Measurements from ENCODE around the gene LRRC4C.

Gene LRRC4C

GRCh38 chr11:41414771-41415440, 44.5 kb downstream of the LRRC4C start:
- DNase-seq, result no peak

- no peak for DNase-seq
These were observed 45.6 kb downstream of the LRRC4C start for GRCh38 chr11:41413843-41414242.

- no peak for DNase-seq
These were observed 53.6 kb downstream of the LRRC4C start for GRCh38 chr11:41405812-41406211.

DNA sequence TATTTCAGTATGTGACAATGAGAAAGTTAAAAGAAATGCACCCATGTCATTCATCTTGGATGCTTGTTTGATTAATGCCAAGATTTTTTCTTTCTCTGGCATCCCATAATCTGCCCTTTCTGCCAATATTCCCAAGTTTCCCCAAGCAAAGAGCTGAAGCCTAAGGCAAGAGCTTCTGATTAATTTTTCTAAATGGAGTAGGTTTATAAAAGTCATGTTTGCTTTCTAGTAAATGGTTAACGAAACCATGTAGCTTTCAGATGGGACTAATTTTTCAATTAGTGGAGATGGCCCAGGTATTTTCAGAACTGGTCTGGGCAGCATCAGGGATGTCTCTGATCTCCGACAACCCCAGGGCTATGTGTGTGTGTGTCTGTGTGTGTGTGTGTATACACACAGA, 55.3 kb downstream of the LRRC4C start:
- DNase-seq, result no peak

GRCh38 chr11:41403458-41403857, 56.0 kb downstream of the LRRC4C start:
- DNase-seq, result no peak

DNA sequence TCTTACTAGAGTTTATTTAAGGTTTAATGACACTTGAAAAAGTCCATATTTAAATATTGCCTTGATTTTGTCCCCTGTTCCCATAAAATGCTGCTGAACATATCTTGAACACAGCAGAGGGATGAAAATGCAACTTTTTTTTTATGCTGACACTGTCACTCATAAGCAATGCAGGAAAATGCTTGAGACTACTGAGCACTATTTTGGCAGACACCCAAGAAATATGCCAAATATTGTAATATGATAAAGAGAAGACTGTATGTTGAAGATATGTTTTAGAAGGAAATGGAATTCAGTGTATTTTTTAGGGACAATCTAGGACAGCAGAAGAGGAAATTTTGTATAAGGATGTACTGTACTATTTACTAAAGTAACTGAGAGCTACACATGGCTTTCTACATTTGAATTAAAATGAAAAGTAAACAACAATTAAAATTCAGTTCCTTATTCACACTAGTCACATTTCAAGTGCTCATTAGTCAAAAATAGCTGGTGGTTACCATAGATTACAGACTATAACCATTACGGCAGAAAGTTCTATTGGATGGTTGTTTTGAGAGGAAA, 58.6 kb downstream of the LRRC4C start:
- no peak for DNase-seq

GRCh38 chr11:41400124-41400523, 59.3 kb downstream of the LRRC4C start:
- no peak for DNase-seq

DNA sequence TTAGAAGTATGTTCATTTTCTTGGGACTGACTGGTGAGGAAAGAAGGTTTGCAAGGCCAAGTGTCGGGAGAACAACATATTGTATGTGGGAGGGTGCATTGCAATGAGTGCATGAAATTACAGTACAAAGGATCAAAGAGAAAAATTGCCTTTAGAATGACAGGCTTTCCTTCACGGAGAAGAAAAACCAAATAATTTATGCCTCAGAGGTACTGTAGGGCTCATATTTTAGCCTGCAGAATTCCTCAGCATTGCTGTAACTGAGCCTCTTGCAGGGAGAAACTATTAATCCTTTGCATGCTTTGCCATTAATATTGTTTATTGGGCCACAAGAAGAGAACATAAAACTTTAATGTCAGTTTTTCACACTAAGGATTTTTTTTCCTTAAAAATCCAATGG, 60.1 kb downstream of the LRRC4C start:
- no peak for DNase-seq

- DNase-seq, result no peak
These were observed 61.3 kb downstream of the LRRC4C start for GRCh38 chr11:41398175-41398574.

GRCh38 chr11:41394521-41395195, 64.8 kb downstream of the LRRC4C start:
- DNase-seq, result no peak

- no peak for DNase-seq
These were observed 66.9 kb downstream of the LRRC4C start for GRCh38 chr11:41392596-41392995.

DNA sequence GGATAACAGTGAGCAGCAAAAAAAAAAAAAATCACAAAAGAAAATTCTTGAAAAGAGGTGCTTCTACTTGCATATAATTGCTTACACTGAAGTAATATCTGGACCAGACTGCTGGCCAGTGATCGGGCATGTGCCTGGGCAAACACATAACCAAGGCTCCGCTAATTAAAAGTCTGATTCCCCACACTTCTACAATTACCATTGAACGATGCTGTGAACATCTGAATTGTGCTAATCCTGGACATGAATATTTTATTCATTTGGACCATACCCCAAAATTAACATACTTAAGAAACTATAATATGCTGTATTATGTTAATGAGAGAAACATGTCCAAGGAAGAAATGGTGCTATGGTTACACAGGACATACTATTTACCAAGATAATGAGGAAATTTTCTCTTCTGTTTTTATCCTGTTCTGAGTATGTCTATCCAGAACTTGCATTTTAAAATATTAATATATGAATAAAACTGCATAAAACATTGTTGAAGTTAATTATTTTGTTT, 69.8 kb downstream of the LRRC4C start:
- DNase-seq, result no peak

DNA sequence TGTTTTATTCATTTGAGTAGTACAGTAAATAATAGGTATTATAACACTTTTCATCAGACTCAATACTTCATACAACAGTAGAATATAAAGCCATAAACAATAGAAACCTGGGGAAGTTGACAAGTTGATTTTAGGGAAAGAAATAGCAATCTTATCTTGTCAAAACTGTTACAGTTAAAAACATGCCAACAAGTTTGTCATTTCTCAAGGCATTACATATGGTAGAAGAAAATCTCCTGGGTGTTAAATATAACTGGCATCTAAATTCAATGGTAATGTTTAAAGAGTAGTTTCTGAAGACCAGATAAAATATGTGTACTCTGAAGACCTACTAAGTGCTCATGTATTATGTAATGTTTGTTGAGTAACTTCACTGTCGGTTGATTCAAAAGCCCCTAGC, 75.1 kb downstream of the LRRC4C start:
- no peak for DNase-seq

DNA sequence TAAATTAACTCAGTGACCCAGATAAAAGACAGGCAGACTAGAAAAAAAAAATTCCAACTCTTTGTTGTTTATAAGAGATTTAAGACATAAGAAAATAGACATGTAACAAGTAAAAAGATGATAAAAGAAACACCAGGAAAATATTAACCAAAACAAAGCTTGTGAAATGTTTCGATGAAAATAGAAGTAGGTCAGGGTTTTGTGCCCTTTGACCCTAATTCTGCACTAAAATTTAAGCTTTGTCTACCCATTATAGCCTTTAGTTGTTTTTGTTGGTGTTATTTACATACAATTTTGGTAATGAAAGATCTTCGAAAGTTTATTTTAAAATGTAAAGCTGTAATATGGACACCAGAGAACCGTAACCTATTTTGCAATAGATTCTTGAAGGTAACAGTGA, 75.7 kb downstream of the LRRC4C start:
- DNase-seq, result no peak

- DNase-seq, result no peak
These were observed 76.5 kb downstream of the LRRC4C start for GRCh38 chr11:41382927-41383326.

DNA sequence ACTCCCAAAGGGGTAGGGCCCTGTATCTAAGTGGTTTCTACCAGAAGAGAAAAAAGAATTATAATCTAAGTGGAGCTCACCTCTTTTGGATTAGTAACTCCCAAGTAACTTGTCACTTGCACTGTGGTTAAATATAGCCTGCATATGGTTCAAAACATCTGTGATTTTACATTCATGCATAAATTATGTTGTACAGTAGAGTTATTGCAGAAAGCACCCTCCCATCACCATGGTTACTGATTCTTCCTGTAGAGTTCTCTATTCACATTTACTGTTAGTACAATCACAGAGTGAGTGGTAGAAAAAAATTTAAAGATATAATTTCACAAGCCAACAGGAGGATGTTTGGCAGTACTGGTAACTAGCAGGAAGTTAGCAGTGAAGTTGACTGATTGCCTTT, 80.4 kb downstream of the LRRC4C start:
- DNase-seq, result no peak

DNA sequence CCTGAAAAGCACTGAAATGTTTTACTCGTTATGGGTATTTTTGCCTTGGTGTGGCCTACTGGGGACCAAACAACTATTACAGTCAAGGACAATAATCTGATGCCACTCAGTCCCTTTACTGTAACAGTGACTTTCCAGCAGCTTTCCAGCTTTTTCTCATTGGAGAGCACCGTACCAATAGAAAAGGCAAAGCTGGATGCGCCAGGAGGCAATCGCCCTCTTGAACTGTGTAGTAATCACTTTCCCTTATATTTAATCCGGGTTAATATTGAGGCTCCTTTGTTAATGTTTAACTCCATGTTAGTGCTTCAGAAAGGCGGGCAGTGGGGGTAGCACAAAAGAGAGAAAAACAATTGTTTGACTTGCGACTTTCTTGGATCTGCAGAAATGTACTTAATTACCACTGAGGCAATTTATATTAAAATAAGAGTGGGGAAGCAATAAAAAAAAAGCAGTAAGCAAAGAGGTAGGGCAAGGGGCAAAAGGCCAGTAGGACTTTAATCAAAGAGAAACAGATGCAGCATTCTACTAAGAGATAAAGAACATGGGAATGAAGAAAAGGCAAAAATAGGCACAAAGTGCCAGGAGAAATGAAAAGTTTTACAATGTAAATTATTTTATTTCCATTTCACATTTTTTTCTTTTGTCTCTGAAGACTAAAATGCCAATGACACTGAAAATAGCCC, 81.6 kb downstream of the LRRC4C start:
- DNase-seq, result no peak

GRCh38 chr11:41351825-41352224, 107.6 kb downstream of the LRRC4C start:
- no peak for DNase-seq

- DNase-seq, result no peak
These were observed 113.4 kb downstream of the LRRC4C start for GRCh38 chr11:41346042-41346441.

DNA sequence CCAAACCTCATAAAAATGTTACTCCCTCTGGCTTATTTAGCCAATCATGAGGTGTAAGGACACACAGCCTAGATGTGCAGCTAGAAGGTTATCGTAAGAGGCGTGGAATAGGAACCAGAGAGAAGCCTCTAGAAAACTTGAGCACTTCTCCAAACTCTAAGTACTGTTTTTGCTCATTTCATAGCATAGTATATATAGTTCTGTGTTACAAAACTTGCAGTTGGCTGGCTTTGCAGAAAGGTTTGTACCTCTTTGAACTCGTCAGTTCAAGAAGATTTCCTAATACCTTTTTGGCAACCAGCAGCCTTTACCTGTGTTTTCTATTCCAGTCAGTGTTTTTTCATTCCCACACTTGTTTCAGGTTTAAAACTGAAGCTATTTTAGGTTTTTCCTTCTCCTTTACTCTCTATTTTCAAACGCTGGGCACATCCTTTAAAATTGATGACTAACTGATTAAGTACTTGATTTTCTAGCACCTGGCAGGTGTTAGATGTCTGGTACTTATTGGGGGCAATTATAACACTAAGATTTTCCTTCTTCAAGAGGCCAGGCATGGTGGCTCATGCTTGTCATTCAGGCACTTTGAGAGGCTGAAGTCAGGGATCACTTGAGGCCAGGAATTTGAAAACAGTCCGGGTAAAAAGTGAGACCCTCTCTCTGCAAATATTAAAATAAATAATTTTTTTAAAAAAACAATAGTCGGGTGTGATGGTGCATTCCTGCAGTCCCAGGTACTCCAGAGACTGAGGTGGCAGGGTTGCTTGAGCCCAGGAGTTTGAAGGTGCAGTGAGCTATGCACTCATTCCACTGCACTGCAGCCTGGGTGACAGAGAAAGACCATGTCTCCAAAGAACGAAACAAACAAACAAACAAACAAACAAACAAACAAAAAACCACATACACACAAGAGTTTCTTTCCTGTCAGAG, 125.2 kb downstream of the LRRC4C start:
- DNase-seq, result no peak

- no peak for DNase-seq
These were observed 126.1 kb downstream of the LRRC4C start for GRCh38 chr11:41333357-41333756.

DNA sequence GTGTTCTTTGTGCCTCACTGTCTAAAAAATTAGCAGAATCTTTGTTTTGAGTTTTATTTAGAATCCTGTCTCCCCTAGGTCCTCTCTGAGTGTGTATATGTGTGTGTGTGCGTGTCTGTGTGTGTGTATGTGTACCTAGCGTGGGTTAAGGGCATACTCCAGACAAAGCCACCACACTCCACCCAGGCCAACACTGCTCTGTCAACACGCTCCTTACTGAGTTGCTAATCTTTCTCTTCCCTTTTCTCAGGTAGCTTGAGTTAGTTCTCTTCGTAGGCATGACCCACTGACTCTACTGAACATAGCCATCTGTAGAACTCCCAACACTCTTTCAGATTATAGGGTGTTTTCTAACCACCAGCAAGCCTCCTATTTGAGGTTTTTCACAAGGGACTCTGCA, 131.1 kb downstream of the LRRC4C start:
- DNase-seq, result no peak

- no peak for DNase-seq
These were observed 136.0 kb downstream of the LRRC4C start for GRCh38 chr11:41323446-41323845.

Data from CD4-positive, alpha-beta T cell treated with Interleukin-15 for 1 hour (primary cell).